Transverse colon (tissue), 4 donors: ENCODE results near the gene RUNX1. TPM values are rescaled to one million over a fixed set of nuclear protein-coding genes. Genes with fewer than 3 reads are reported as not detected.
"Not testable (repeated sequence)": the region's sequence is repeated elsewhere in the genome, so short reads cannot be mapped to it uniquely, and the experiment has no call there.

ENCODE experiments used
- DNase-seq: peaks from one replicate; pipeline ENCODE4 v3.0.0-alpha.2; 2019
- H3K27ac ChIP-seq, 4 donors: fragments of 200-600 bp; sonication (generic); 2 replicates each; pipeline ENCODE4 v1.5.1; 2016 to 2018; ENCODE audit warnings: inconsistent platforms in 4 of 4
- H3K27me3 ChIP-seq: fragments of 200-600 bp; sonication (generic); 2 replicates; pipeline ENCODE4 v1.5.1; 2017; ENCODE audit warnings: inconsistent platforms
- H3K36me3 ChIP-seq, 4 donors: fragments of 200-600 bp; sonication (generic); 2 replicates each; pipeline ENCODE4 v1.5.1; 2017 to 2019; ENCODE audit warnings: inconsistent platforms in 4 of 4
- H3K4me1 ChIP-seq, 4 donors: fragments of 200-600 bp; sonication (generic); 2 replicates each; pipeline ENCODE4 v1.5.1; 2017 to 2020; ENCODE audit warnings: inconsistent platforms in 4 of 4
- H3K4me3 ChIP-seq, 4 donors: fragments of 200-600 bp; sonication (generic); 1 replicate in 1 of 4; 2 replicates in 3 of 4; pipeline versions ENCODE4 v1.5.1 to v1.6.1; 2017 to 2019; ENCODE audit warnings: inconsistent platforms in 4 of 4
- H3K9me3 ChIP-seq, 2 donors: fragments of 200-600 bp; sonication (generic); 2 replicates each; pipeline ENCODE4 v1.5.1; 2017 to 2019; ENCODE audit warnings: inconsistent platforms in 2 of 2
- CTCF ChIP-seq, 5 experiments: fragments of 200-600 bp in 3 of 5; fragments of 450-650 bp in 2 of 5; sonication (generic) in 3 of 5; IDR thresholded peaks; 1 replicate in 2 of 5; 2 replicates in 3 of 5; pipeline ENCODE4 v1.5.1; 2016 to 2017; ENCODE audit warnings: antibody characterized with exemption in 5 of 5, inconsistent platforms in 3 of 5, mild to moderate bottlenecking in 2 of 5, moderate library complexity in 1 of 5
- EP300 ChIP-seq: sonication (generic); formaldehyde crosslinking; IDR thresholded peaks from one replicate; pipeline ENCODE4 v1.6.1; 2017; ENCODE audit warnings: antibody characterized with exemption, low read depth
- POLR2A ChIP-seq: fragments of 450-650 bp; IDR thresholded peaks from one replicate; pipeline ENCODE4 v1.6.1; 2016; ENCODE audit warnings: antibody characterized with exemption, mild to moderate bottlenecking, moderate library complexity
- POLR2AphosphoS5 ChIP-seq, 3 donors: sonication (generic); formaldehyde crosslinking; IDR thresholded peaks; one replicate each; pipeline ENCODE4 v1.6.1; 2016; ENCODE audit warnings: antibody characterized with exemption in 3 of 3
- WGBS, 2 donors: methylation state at CpG; one replicate each; pipeline ENCODE4 v1.1.5; 2018; ENCODE audit warnings: low coverage in 1 of 2; 5-methylcytosine and 5-hydroxymethylcytosine counted together
- in situ Hi-C, 4 donors: fragments of 200-750 bp; cut with MboI; loops; one replicate each; pipeline versions ENCODE4 v1.15.0 to v1.15.1; 2017; ENCODE audit warnings: low sequenced_read_pairs in 3 of 4, low pct_ligation_motif_present in 1 of 4, low pct_unique_long_range_greater_than_20kb in 1 of 4
- intact Hi-C: fragments of 100-400 bp; cut with DNase I; formaldehyde crosslinking; loops from one replicate; pipeline ENCODE4 v1.15.1; 2023; ENCODE audit warnings: low total_unique reads
- total RNA-seq, 4 donors: library from RNA; depleted of rRNA; stranded (reverse); fragments of >200 nt; gene quantifications; one replicate each; pipeline ENCODE4 v1.1.0, GENCODE V29; 2016

The RUNX1 gene
- total RNA-seq, 4 donors from 2014 or later: 8.3 to 60.1 (median 34.7) TPM

GRCh38 chr21:34805157-34805556 is 243.9 kb downstream of the RUNX1 start:
- H3K4me3 ChIP-seq: no peak overlapping the region
- no peak overlapping the region for H3K27ac ChIP-seq
- H3K27me3 ChIP-seq: no peaks in the 10 kb centered on the region
- TF ChIP-seq CTCF (IDR thresholded peaks at IDR 0.05): no peak
- TF ChIP-seq POLR2A: no peak
- no peak for TF ChIP-seq POLR2AphosphoS5 (IDR thresholded peaks at IDR 0.05)
- no peak for TF ChIP-seq EP300
- H3K9me3 ChIP-seq: no peaks in the 10 kb centered on the region
- H3K4me1 ChIP-seq: peaks cover 0 to 36% (median 17%) of the 10 kb centered on the region in 4 donors
- intact Hi-C loops: no loop called here
- no peaks in the 10 kb centered on the region for H3K36me3 ChIP-seq
- in situ Hi-C loops: loop anchor here in 1 of 4 donors (10.0 kb wide), 1 partner anchor 70 kb away; no protein-coding TSS in a partner anchor
- no peak for DNase-seq

- H3K36me3 ChIP-seq, H3K27me3 ChIP-seq, DNase-seq, intact Hi-C loops, H3K9me3 ChIP-seq, H3K4me3 ChIP-seq: not testable (repeated sequence)
- WGBS, 2 donors: 92% methylated on average over 7 of the region's 7 CpGs; no CpG with 5 or more reads in 1 of the 2 donors
- in situ Hi-C loops: loop anchor here in 1 of 4 donors (10.0 kb wide), 1 partner anchor 70 kb away; no protein-coding TSS in a partner anchor
- Histone ChIP-seq H3K27ac (peak overlapping the region in 1 of 4 donors; percentile 2), H3K4me1 (peaks cover 0 to 39% (median 19%) of the 10 kb centered on the region in 4 donors)
Observed at GRCh38 chr21:34804584-34804983, 244.5 kb downstream of the RUNX1 start.

GRCh38 chr21:34803782-34804370 is 245.2 kb downstream of the RUNX1 start:
- no peak overlapping the region for H3K4me3 ChIP-seq
- TF ChIP-seq POLR2A: no peak
- TF ChIP-seq CTCF (IDR thresholded peaks at IDR 0.05): no peak
- TF ChIP-seq POLR2AphosphoS5 (IDR thresholded peaks at IDR 0.05): no peak
- no peak for TF ChIP-seq EP300
- WGBS, 2 donors: 85 to 100% methylated on average over 1 to 2 of the region's 2 CpGs
- peak overlapping the region in 1 of 4 donors; percentile 2 for H3K27ac ChIP-seq
- in situ Hi-C loops: loop anchor here in 1 of 4 donors (10.0 kb wide), 1 partner anchor 71 kb away; no protein-coding TSS in a partner anchor
- H3K36me3 ChIP-seq: peaks cover 0 to under 1% (median 0%) of the 10 kb centered on the region in 4 donors
- H3K4me1 ChIP-seq: peaks cover 0 to 35% (median 16%) of the 10 kb centered on the region in 4 donors
- DNase-seq: no peak
- intact Hi-C loops: no loop called here
- H3K9me3 ChIP-seq: no peaks in the 10 kb centered on the region
- H3K27me3 ChIP-seq: no peaks in the 10 kb centered on the region

- Histone ChIP-seq H3K27me3 (no peaks in the 10 kb centered on the region), H3K9me3 (no peaks in the 10 kb centered on the region), H3K36me3 (peaks cover 0 to 5% (median 0%) of the 10 kb centered on the region in 4 donors), H3K4me1 (peaks cover 0 to 36% (median 16%) of the 10 kb centered on the region in 4 donors), H3K27ac (peak overlapping the region in 2 of 4 donors; percentile 8 to 32), H3K4me3 (no peak overlapping the region)
- intact Hi-C loops (no loop called here), in situ Hi-C loops (loop anchor here in 1 of 4 donors (10.0 kb wide), 1 partner anchor 72 kb away; no protein-coding TSS in a partner anchor)
- DNase-seq: no peak
- no peak for TF ChIP-seq POLR2AphosphoS5 (IDR thresholded peaks at IDR 0.05)
- TF ChIP-seq POLR2A: no peak
- TF ChIP-seq EP300: no peak
- TF ChIP-seq CTCF (IDR thresholded peaks at IDR 0.05): no peak
- 70 to 86% methylated on average over 1 of the region's 1 CpG for WGBS, 2 donors
Observed at GRCh38 chr21:34802180-34802899, 246.8 kb downstream of the RUNX1 start.
